ENCODE results near the gene LCN1.

DNA sequence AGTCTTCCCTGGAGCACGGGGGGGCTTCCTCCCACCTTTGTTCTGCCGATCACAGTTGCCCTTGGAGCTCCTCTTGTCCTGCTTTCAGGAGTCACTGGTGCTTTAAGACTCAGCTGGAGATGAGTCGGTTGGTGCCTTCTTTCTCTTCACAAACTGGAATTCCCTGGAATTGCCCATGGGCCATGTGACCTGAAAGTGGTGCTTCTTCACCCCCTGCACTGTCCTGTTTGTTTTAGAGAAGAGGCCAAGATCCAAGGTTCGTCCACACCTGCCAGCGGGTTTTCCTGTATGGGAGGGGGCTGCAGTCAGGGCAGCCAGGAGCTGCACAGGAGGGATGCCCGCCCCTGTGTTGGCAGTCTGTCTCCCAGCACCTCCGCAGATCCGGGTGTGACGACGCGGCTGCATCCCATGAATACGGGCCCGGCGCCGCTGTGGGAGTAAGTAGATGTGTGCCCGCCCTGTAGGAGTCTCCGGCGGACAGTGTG, 30.2 kb upstream of the LCN1 start:
- TF ChIP-seq, protein P1, sequence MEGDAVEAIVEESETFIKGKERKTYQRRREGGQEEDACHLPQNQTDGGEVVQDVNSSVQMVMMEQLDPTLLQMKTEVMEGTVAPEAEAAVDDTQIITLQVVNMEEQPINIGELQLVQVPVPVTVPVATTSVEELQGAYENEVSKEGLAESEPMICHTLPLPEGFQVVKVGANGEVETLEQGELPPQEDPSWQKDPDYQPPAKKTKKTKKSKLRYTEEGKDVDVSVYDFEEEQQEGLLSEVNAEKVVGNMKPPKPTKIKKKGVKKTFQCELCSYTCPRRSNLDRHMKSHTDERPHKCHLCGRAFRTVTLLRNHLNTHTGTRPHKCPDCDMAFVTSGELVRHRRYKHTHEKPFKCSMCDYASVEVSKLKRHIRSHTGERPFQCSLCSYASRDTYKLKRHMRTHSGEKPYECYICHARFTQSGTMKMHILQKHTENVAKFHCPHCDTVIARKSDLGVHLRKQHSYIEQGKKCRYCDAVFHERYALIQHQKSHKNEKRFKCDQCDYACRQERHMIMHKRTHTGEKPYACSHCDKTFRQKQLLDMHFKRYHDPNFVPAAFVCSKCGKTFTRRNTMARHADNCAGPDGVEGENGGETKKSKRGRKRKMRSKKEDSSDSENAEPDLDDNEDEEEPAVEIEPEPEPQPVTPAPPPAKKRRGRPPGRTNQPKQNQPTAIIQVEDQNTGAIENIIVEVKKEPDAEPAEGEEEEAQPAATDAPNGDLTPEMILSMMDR (conservative IDR thresholded peaks at IDR 0.05; ENCODE audit: low read length) = no peak
- TF ChIP-seq EZH2phosphoT487 (IDR thresholded peaks at IDR 0.05; ENCODE audit: borderline replicate concordance) = no peak
